Endothelial cell of umbilical vein (primary cell): Measurements from ENCODE around the gene MAST4. TPM values are rescaled to one million over a fixed set of nuclear protein-coding genes. Genes with fewer than 3 reads are reported as not detected.

Source experiments
- BruUV-seq: library from RNA; stranded (reverse); fragments of 400-500 nt; replicated peaks from 2 replicates; lab custom pipeline; 2021; lab: Mats Ljungman, UMichigan
- CTCF ChIA-PET: fragments of 300-600, 350-600 bp; sonication (Branson Sonifier 250); formaldehyde crosslinking; loops from one replicate; lab custom pipeline; 2021; ENCODE audit warnings: antibody characterized with exemption, inconsistent platforms; lab: Charles Lee
- POLR2A ChIA-PET: fragments of 300-600, 350-600 bp; sonication (Branson Sonifier 250); formaldehyde crosslinking; loops from one replicate; lab custom pipeline; 2021; ENCODE audit warnings: antibody characterized with exemption, inconsistent platforms; lab: Charles Lee
- DNase-seq: peaks from one replicate; pipeline ENCODE4 v3.0.0-alpha.2; 2011; ENCODE audit warnings: low read depth, low spot score
- FAIRE-seq: peaks from 2 replicates; lab custom pipeline; 2011; peaks lifted over from hg19 to GRCh38; lab: Jason Lieb, UNC
- H2AFZ ChIP-seq: 2 replicates; pipeline ENCODE4 v1.6.0; 2012; ENCODE audit warnings: low read depth, low read length, control low read depth, inconsistent platforms
- H3K27ac ChIP-seq: 2 replicates; pipeline ENCODE4 v1.5.1; 2011; ENCODE audit warnings: low read depth, mild to moderate bottlenecking, control low read depth, low read length, moderate library complexity; ENCODE audit not compliant: insufficient read depth
- H3K27me3 ChIP-seq, 2 experiments: 2 replicates each; pipeline versions ENCODE4 v1.6.0 to v1.6.1; 2011; ENCODE audit warnings: low read length in 2 of 2, mixed read lengths in 1 of 2; ENCODE audit not compliant: control insufficient read depth in 2 of 2, insufficient read depth in 2 of 2
- H3K36me3 ChIP-seq, 2 experiments: 2 replicates in 1 of 2; 3 replicates in 1 of 2; pipeline ENCODE4 v1.5.1; 2011; ENCODE audit warnings: low read length in 2 of 2, mild to moderate bottlenecking in 1 of 2, moderate library complexity in 1 of 2; ENCODE audit not compliant: control insufficient read depth in 2 of 2, insufficient read depth in 2 of 2; ENCODE audit errors: extremely low read depth in 1 of 2
- H3K4me1 ChIP-seq: 3 replicates; pipeline ENCODE4 v1.5.1; 2011; ENCODE audit warnings: mild to moderate bottlenecking, low read length; ENCODE audit not compliant: control insufficient read depth, insufficient read depth; ENCODE audit errors: extremely low read depth
- H3K4me2 ChIP-seq: 2 replicates; pipeline ENCODE4 v1.6.1; 2011; ENCODE audit warnings: low read length, control low read depth, mixed read lengths; ENCODE audit not compliant: insufficient read depth
- H3K4me3 ChIP-seq, 3 experiments: fragments of 200-600 bp in 1 of 3; sonication (generic), shearing (Covaris generic) in 1 of 3; replicated peaks in 1 of 3; 2 replicates each; pipeline ENCODE4 v1.5.1; 2011 to 2016; ENCODE audit warnings: control low read depth in 3 of 3, low read length in 3 of 3, mild to moderate bottlenecking in 2 of 3, inconsistent platforms in 1 of 3, low read depth in 1 of 3, moderate library complexity in 1 of 3; ENCODE audit not compliant: insufficient read depth in 1 of 3
- H3K79me2 ChIP-seq: 2 replicates; pipeline ENCODE4 v1.6.0; 2012; ENCODE audit warnings: low read length, inconsistent platforms; ENCODE audit not compliant: control insufficient read depth, insufficient read depth
- H3K9ac ChIP-seq: replicated peaks from 2 replicates; pipeline ENCODE3; 2011; ENCODE audit warnings: low read length, control low read depth; ENCODE audit not compliant: insufficient read depth; ENCODE audit errors: extremely low read depth
- H3K9me1 ChIP-seq: replicated peaks from 3 replicates; pipeline ENCODE4 v1.6.0; 2011; ENCODE audit warnings: mild to moderate bottlenecking, low read length; ENCODE audit not compliant: control insufficient read depth, insufficient read depth; ENCODE audit errors: extremely low read depth
- H3K9me3 ChIP-seq: replicated peaks from 2 replicates; pipeline ENCODE4 v1.5.1; 2012; ENCODE audit warnings: low read length, inconsistent platforms; ENCODE audit not compliant: control insufficient read depth, insufficient read depth
- H4K20me1 ChIP-seq: replicated peaks from 2 replicates; pipeline ENCODE3; 2011; ENCODE audit warnings: mild to moderate bottlenecking, low read length; ENCODE audit not compliant: control insufficient read depth, insufficient read depth; ENCODE audit errors: extremely low read depth
- CTCF ChIP-seq, 2 donors: IDR thresholded peaks; 1 replicate in 1 of 2; 2 replicates in 1 of 2; pipeline ENCODE4 v1.5.1; 2011; ENCODE audit warnings: low read length in 2 of 2, mild to moderate bottlenecking in 2 of 2, moderate library complexity in 2 of 2, control low read depth in 1 of 2, inconsistent platforms in 1 of 2, low read depth in 1 of 2; ENCODE audit not compliant: insufficient read depth in 1 of 2; ENCODE audit errors: extremely low read depth in 1 of 2
- EZH2 ChIP-seq: IDR thresholded peaks from 2 replicates; pipeline ENCODE4 v1.6.1; 2012; ENCODE audit warnings: borderline replicate concordance, low read depth, mild to moderate bottlenecking, moderate library complexity, low read length, inconsistent platforms; ENCODE audit not compliant: severe bottlenecking
- FOS ChIP-seq: IDR thresholded peaks from 2 replicates; pipeline ENCODE4 v1.6.1; 2011; ENCODE audit warnings: mild to moderate bottlenecking, low read length, moderate library complexity, borderline replicate concordance; ENCODE audit not compliant: insufficient read depth
- JUN ChIP-seq: IDR thresholded peaks from 2 replicates; pipeline ENCODE4 v1.6.1; 2011; ENCODE audit warnings: borderline replicate concordance, low read depth; ENCODE audit not compliant: insufficient read length, insufficient read depth
- MAX ChIP-seq: IDR thresholded peaks from 2 replicates; pipeline ENCODE4 v1.6.1; 2011; ENCODE audit not compliant: insufficient read depth, insufficient read length
- MYC ChIP-seq: IDR thresholded peaks from one replicate; pipeline ENCODE4 v1.6.1; 2011; ENCODE audit warnings: mild to moderate bottlenecking, low read depth, low read length
- POLR2A ChIP-seq: IDR thresholded peaks from 2 replicates; pipeline ENCODE4 v1.6.1; 2012; ENCODE audit warnings: low read depth, mild to moderate bottlenecking, control low read depth, low read length
- POLR2AphosphoS5 ChIP-seq: IDR thresholded peaks from 2 replicates; pipeline ENCODE4 v1.6.1; 2012; ENCODE audit warnings: low read depth, mild to moderate bottlenecking, control low read depth, low read length, moderate library complexity; ENCODE audit not compliant: insufficient read depth
- dilution Hi-C: fragments of 300-500 bp; cut with MboI; formaldehyde crosslinking; loops from one replicate; pipeline ENCODE4 v1.15.0; 2019; ENCODE audit warnings: low sequenced_read_pairs; ENCODE audit not compliant: extremely low pct_ligation_motif_present
- intact Hi-C: fragments of 100-400 bp; cut with micrococcal nuclease; formaldehyde crosslinking; loops from one replicate; pipeline ENCODE4 v1.10.0; 2022
- polyA plus RNA-seq, 4 experiments: library from polyadenylated mRNA; depleted of rRNA in 3 of 4; stranded (reverse) in 3 of 4; unstranded in 1 of 4; fragments of >200 nt; gene quantifications; 2 replicates each; pipeline versions ENCODE4 v1.2.1 to v1.2.3, GENCODE V29; 2011 to 2012; ENCODE audit warnings: missing spikeins in 1 of 4
- total RNA-seq: library from RNA; stranded (reverse); gene quantifications from 2 replicates; pipeline ENCODE4 v1.2.3, GENCODE V29; 2021

Gene MAST4
- total and polyA plus RNA-seq, 2 donors (not counting 3 experiments of a cell fraction or from before 2014, with no cell fraction given): 40.2 to 116 TPM

GRCh38 chr5:66976108-66976507 lies 379.9 kb downstream of the MAST4 start:
- DNase-seq: no peak
- Histone ChIP-seq H3K79me2 (no peaks in the 10 kb centered on the region), H3K27me3 (no peaks in the 10 kb centered on the region), H3K4me1 (no peaks in the 10 kb centered on the region), H3K27ac (no peak overlapping the region), H3K4me2 (no peak overlapping the region), H3K36me3 (peaks cover 0 to 2% of the 10 kb centered on the region in 2 experiments), H3K9me1 (no peaks in the 10 kb centered on the region), H3K9me3 (no peaks in the 10 kb centered on the region), H4K20me1 (no peaks in the 10 kb centered on the region), H3K9ac (no peak overlapping the region), H3K4me3 (no peak overlapping the region), H2AFZ (no peak overlapping the region)
- TF ChIP-seq CTCF (IDR thresholded peaks at IDR 0.05; ENCODE audit: extremely low read depth in 1 of 2, insufficient read depth in 1 of 2, low read depth in 1 of 2, low read length in 2 of 2) (no peak), POLR2A (no peak), FOS (no peak), MYC (no peak), EZH2 (no peak), JUN (no peak)
- CTCF ChIA-PET: interaction anchor here (1.4 kb wide), 1 partner anchor 18 kb away, joined by 3 read pairs; no protein-coding TSS in a partner anchor
- no peak for FAIRE-seq
- dilution Hi-C loops: no loop called here
- intact Hi-C loops: no loop called here
- POLR2A ChIA-PET: no interaction called here
- BruUV-seq: no TSS peak

- H4K20me1 ChIP-seq: no peaks in the 10 kb centered on the region
- no peak overlapping the region for H3K4me2 ChIP-seq
- dilution Hi-C loops (no loop called here), intact Hi-C loops (no loop called here)
- H3K9me3 ChIP-seq: no peaks in the 10 kb centered on the region
- ChIA-PET POLR2A (no interaction called here), CTCF (interaction anchor here (0.9 to 2.5 kb wide), 5 partner anchors 8 to 22 kb away, joined by 3 to 9 read pairs (median 8); no protein-coding TSS in a partner anchor)
- peaks cover 0 to 2% of the 10 kb centered on the region in 2 experiments for H3K36me3 ChIP-seq
- no peak overlapping the region for H3K4me3 ChIP-seq
- H2AFZ ChIP-seq: no peak overlapping the region
- no peak overlapping the region for H3K9ac ChIP-seq
- no peaks in the 10 kb centered on the region for H3K4me1 ChIP-seq
- TF ChIP-seq FOS (no peak), POLR2AphosphoS5 (no peak), MAX (no peak)
- H3K27me3 ChIP-seq: no peaks in the 10 kb centered on the region
- no peaks in the 10 kb centered on the region for H3K9me1 ChIP-seq
- FAIRE-seq (no peak), DNase-seq (no peak)
- no peak overlapping the region for H3K27ac ChIP-seq
- H3K79me2 ChIP-seq: no peaks in the 10 kb centered on the region
- no TSS peak for BruUV-seq
Measured at GRCh38 chr5:66979738-66980137, 383.5 kb downstream of the MAST4 start.
